Measurements from ENCODE around the gene NRXN2.

NRXN2 gene

GRCh38 chr11:64652586-64653387 lies 70.2 kb downstream of the NRXN2 start:
- Histone ChIP-seq H3K79me2 (ENCODE audit: insufficient read depth, low read depth) (no peaks in the 10 kb centered on the region), H3K9ac (no peak overlapping the region), H3K4me1 (ENCODE audit: low read depth, poor library complexity, severe bottlenecking) (no peaks in the 10 kb centered on the region), H3K27ac (no peak overlapping the region), H3K4me2 (no peak overlapping the region), H4K20me1 (ENCODE audit: insufficient read depth) (no peaks in the 10 kb centered on the region), H3K4me3 (IDR thresholded peaks at IDR 0.05; ENCODE audit: insufficient read depth, low read depth, low read length) (no peak overlapping the region), H3K27me3 (ENCODE audit: insufficient read depth, low read depth) (peaks cover 23% of the 10 kb centered on the region; the same call in 1 of the 2 replicates), H3K36me3 (ENCODE audit: insufficient read depth) (no peaks in the 10 kb centered on the region), H2AFZ (ENCODE audit: low read depth) (peak overlapping the region; percentile 42; the same call in 1 of the 2 replicates)
- TF ChIP-seq CTCF (conservative IDR thresholded peaks at IDR 0.05; ENCODE audit: low read depth, low read length) = peak; percentile 86

GRCh38 chr11:64650923-64651523 lies 72.0 kb downstream of the NRXN2 start:
- peak; percentile 63 for TF ChIP-seq CTCF (conservative IDR thresholded peaks at IDR 0.05; ENCODE audit: low read depth, low read length)
- no peak overlapping the region for H2AFZ ChIP-seq (ENCODE audit: low read depth)
- no peaks in the 10 kb centered on the region for H4K20me1 ChIP-seq (ENCODE audit: insufficient read depth)
- peaks cover 35% of the 10 kb centered on the region; the same call in 1 of the 2 replicates for H3K27me3 ChIP-seq (ENCODE audit: insufficient read depth, low read depth)
- H3K9ac ChIP-seq = no peak overlapping the region
- no peaks in the 10 kb centered on the region for H3K79me2 ChIP-seq (ENCODE audit: insufficient read depth, low read depth)
- H3K36me3 ChIP-seq (ENCODE audit: insufficient read depth) = no peaks in the 10 kb centered on the region
- H3K27ac ChIP-seq = no peak overlapping the region
- no peak overlapping the region for H3K4me3 ChIP-seq (IDR thresholded peaks at IDR 0.05; ENCODE audit: insufficient read depth, low read depth, low read length)
- H3K4me2 ChIP-seq = no peak overlapping the region
- H3K4me1 ChIP-seq (ENCODE audit: low read depth, poor library complexity, severe bottlenecking) = no peaks in the 10 kb centered on the region

- no peaks in the 10 kb centered on the region for H3K36me3 ChIP-seq (ENCODE audit: insufficient read depth)
- no peaks in the 10 kb centered on the region for H4K20me1 ChIP-seq (ENCODE audit: insufficient read depth)
- peaks cover 32% of the 10 kb centered on the region; the same call in 1 of the 2 replicates for H3K27me3 ChIP-seq (ENCODE audit: insufficient read depth, low read depth)
- no peak overlapping the region for H2AFZ ChIP-seq (ENCODE audit: low read depth)
- H3K79me2 ChIP-seq (ENCODE audit: insufficient read depth, low read depth) = no peaks in the 10 kb centered on the region
- no peak overlapping the region for H3K4me3 ChIP-seq (IDR thresholded peaks at IDR 0.05; ENCODE audit: insufficient read depth, low read depth, low read length)
- peak; percentile 63 for TF ChIP-seq CTCF (conservative IDR thresholded peaks at IDR 0.05; ENCODE audit: low read depth, low read length)
- no peak overlapping the region for H3K27ac ChIP-seq
- no peak overlapping the region for H3K4me2 ChIP-seq
- no peak overlapping the region for H3K9ac ChIP-seq
- H3K4me1 ChIP-seq (ENCODE audit: low read depth, poor library complexity, severe bottlenecking) = no peaks in the 10 kb centered on the region
Measured at GRCh38 chr11:64649291-64649697, 73.7 kb downstream of the NRXN2 start.

GRCh38 chr11:64648551-64648950 lies 74.4 kb downstream of the NRXN2 start:
- H2AFZ ChIP-seq (ENCODE audit: low read depth) = no peak overlapping the region
- H3K4me1 ChIP-seq (ENCODE audit: low read depth, poor library complexity, severe bottlenecking) = no peaks in the 10 kb centered on the region
- no peak overlapping the region for H3K4me3 ChIP-seq (IDR thresholded peaks at IDR 0.05; ENCODE audit: insufficient read depth, low read depth, low read length)
- no peaks in the 10 kb centered on the region for H4K20me1 ChIP-seq (ENCODE audit: insufficient read depth)
- H3K27ac ChIP-seq = no peak overlapping the region
- H3K36me3 ChIP-seq (ENCODE audit: insufficient read depth) = no peaks in the 10 kb centered on the region
- no peaks in the 10 kb centered on the region for H3K79me2 ChIP-seq (ENCODE audit: insufficient read depth, low read depth)
- no peak overlapping the region for H3K4me2 ChIP-seq
- H3K9ac ChIP-seq = no peak overlapping the region
- H3K27me3 ChIP-seq (ENCODE audit: insufficient read depth, low read depth) = peaks cover 30% of the 10 kb centered on the region; the same call in 1 of the 2 replicates
- TF ChIP-seq CTCF (conservative IDR thresholded peaks at IDR 0.05; ENCODE audit: low read depth, low read length) = no peak

Data from KMS-11 (cell line).